HG02678 (cell line): ENCODE data around the gene PPP1R2.

Source experiments
- ATAC-seq: cut with Tn5 transposase; IDR thresholded peaks from one replicate; pipeline ENCODE4 v1.9.1; 2021; ENCODE audit warnings: mild to moderate bottlenecking, moderate library complexity; ENCODE audit not compliant: unreplicated experiment

The PPP1R2 gene

DNA sequence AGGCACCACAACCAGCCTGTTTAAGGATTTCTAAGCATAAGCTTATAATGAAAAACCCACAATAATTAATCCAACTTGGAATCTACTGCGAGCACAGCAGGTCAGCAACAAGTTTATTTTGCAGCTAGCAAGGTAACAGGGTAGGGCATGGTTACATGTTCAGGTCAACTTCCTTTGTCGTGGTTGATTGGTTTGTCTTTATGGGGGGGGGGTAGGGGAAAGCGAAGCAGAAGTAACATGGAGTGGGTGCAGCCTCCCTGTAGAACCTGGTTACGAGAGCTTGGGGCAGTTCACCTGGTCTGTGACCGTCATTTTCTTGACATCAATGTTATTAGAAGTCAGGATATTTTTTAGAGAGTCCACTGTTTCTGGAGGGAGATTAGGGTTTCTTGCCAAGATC, 25.5 kb upstream of the PPP1R2 start:
- no peak for ATAC-seq

DNA sequence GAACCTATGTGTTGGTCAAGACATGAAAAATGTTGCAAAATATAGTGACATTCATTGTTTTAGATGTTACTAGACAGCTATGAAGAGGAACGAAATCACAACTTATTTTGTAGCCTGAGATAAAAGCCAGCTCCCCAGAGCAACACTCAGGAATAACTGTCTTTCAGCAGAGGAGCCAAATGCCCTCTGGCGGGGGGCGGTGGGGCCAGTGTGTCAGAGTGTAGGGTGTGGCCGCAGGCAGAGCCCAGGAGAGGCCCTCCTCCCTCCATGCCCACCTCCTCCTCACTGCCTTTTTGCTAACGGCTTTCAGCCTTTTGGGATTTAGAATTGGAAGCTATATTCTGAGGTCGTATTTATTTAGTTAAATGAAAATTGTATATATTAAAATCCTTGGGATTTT, 23.7 kb upstream of the PPP1R2 start:
- ATAC-seq, result no peak

DNA sequence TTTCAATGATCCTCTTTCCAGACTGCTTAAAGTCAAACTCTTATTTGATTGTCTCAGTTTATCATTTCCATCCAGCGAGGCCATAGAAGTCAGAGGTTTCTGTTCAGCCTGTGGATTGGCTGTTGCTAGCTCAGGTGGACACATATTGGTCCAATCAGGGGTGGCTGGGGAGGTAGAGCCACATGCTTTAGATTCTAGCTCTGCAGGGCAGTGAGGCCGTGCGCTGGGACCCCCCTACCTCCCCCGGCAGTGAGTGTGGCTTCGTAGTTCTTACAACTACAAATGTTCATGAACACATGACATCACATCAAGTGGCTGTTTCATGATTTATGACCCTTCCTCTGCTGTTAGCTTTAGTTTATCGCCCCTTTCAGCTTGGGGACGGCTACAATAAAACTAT, 22.6 kb upstream of the PPP1R2 start:
- ATAC-seq, result no peak

DNA sequence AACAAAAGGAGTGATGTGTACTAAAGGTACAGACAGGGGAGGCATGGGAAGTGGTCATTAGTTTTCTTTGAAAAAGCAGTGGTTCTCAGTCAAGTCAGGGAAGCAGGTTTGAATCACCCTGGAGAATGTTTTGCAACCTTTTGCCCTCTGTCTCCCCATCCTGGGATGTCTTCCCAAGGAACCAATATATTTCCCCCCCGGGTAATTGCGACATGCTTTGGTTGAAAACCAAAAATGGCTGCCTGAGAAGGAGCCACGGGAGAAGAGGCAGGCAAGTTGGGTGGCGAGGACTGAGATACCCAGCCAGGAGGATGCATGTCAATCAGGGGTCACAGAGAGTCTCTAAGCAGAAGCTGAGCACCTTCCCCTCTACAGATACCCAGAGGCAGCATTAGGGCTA, 20.2 kb upstream of the PPP1R2 start:
- no peak for ATAC-seq

DNA sequence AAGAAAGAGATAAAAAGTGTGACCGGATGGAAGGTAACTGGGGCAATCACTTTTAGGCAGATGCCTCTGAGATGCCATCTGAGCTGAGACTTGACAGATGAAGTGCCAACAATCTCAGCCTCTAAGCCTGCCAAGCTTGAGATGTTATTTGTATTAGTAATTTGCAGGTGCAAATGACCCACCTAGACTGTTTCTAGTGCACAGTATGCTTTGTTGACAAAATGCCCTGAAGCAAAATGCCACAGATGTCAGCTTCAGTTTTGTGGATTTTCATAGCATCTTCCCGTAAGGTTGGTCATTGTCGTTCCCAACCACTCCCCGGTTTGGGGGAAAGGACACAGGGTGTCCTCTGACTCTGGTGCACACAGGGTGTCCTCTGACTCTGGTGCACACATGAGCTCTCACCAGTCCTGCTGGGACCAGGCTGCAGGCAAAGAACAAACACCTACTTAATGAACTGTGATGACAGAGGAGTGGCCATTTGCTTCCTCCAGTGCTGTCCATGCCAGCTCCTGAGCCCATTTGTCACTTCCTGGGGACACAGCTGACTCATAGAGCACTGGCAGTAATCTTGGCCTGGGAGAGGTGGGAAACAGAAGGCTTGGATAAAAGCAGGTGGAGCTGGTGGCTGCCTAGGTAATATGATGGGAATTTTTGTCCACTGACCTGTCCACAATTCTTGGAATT, 16.7 kb upstream of the PPP1R2 start:
- no peak for ATAC-seq

DNA sequence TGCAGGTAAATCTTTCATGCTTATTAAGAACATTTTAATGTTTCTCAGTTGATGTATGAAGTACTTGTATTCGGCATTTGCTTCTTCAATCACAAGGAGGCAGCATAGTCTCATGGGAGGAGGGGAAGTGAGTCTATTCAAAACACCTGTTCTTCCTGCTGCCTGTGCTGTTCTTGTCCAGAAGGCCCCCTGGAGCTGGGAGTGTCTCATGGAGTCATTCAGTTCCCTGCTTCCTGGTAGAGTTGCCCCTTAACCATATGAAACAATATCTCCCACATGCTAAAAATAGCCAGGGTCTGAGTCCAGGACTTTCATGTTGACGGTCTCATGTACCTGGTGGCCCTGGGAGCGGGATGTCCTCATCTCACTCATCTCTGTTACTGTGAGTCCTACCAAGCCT, 15.5 kb upstream of the PPP1R2 start:
- no peak for ATAC-seq

DNA sequence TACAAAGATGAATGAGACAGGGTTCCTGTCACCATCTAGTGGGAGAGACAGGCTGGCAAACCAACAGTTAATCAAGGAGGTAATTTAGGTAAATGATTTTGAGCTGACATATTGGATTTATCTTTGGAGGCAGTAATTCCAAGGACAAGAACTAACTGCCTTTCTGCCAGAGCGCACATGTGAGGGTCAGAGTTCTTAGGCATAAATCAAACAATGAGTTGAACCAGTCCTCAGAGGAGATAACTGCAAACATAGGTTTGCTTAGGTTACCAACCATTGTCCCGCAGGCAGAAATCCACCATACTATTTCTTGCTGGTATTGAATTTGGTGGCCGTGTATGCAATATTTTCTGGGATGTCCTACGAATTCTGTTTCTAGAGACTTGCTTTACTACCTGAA, 14.2 kb upstream of the PPP1R2 start:
- no peak for ATAC-seq

DNA sequence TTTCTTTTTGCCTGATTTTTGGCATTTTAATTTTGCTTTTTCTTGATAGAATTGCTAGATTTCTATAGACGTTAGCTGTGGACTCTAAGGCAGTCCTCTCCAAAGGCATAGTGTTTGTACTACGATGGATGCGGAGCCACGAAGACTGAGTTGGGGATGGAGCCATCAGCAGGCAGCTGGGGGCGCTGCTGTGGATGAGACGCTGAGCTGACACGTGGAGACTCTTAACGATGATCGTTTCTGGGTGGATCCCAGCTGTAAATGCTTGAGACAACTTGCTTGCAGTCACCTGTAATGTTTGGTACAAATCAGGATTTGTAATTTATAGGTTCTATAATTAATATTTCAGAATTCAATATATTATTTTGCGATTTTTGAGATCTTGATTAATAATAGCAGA, 13.3 kb upstream of the PPP1R2 start:
- no peak for ATAC-seq

DNA sequence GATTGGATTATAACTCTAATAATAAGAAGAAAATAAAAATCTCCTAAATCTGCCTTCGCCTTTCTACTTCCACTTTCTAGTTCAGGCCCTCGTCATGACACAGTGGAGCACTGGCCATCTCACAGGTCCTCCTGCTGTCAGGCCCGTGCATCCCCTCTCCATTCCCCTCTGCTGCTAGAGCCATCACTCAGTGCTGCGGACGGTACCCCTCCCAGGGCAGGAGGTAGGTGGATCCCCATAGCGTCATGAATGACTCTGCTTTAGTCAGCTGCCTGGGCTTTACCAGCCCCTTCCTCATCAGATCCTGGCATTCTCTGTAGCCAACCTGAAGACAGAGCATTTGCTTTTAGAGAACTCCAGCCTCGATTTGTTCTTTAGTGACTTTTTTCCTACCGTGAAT, 12.0 kb upstream of the PPP1R2 start:
- no peak for ATAC-seq

DNA sequence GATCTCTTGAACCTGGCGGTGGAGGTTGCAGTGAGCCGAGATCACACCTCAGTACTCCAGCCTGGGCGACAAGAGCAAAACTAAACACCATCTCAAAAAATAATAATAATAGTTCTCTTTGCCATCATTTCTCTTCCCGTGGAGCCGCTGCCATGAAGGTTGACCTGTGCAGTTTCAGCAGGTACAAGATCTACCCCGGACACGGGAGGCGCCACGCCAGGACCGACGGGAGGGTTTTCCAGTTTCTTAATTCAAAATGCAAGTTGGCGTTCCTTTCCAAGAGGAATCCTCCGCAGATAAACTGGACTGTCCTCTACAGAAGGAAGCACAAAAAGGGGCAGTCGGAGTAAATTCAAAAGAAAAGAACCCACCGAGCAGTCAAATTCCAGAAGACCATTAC, 11.3 kb upstream of the PPP1R2 start:
- no peak for ATAC-seq

DNA sequence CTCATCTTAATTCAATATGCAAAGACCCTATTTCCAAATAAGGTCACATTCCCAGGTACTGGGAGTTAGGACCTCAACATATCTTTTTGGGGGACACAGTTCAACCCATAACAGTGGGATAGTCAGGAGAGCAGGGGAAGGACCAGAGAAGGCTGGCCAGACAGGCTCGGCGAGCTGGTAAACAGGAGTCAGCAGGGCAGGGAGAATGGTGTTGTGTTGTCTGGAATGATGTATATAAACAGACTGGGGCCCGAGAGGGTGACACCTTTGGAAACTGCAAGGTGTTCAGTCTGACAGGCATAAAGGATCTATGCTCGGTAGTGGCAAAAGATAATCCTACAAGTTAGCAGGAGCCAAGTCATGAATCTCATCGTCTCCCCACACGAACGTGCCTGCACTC, 10.1 kb upstream of the PPP1R2 start:
- ATAC-seq, result no peak

DNA sequence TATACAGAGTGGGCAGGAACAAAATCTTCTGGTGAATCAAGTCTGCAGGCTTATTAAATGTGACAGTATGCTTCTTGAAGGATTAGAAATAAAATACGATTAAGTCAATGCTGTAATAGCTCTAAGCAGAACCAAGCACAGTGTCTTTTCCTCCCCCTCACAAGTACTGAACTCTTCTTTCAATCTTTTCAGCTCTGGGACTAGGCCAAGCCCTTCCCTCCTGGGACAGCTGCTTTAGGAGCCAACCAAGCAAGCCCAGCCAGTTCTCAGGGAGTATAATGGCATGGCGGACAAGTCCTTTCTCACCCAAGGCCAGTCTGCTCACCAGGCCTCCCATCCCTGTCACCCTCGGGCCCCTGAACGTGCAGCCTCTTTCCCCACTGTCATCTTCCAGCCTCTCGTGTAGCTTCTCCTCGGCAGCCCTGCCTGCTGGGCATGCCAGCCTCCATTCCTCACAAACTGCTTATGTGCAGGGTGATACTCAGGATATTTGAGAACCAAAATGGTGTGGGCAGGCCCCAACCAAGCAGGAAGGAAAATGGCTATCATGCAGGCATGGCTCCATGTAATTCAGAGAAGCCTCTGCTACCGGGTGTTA, 8.4 kb upstream of the PPP1R2 start:
- ATAC-seq, result no peak

DNA sequence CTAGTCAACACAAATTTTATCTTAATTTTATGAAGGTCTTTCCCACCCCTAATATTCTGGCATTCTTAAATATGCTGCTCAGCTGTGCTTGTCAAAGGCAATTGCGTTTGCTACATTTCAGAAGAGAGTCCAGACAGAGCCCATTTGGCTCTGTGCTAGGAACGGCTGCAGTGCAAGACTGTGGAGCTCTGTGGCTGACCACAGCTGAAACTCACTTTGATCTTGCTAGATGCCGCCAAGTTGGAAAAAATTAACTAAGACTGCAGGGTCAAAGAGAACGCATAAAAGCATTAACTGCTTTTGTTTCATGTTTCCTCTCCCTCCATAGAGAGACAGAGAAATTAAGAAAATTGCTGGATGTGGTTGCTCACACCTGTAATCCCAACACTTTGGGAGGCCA, 7.6 kb upstream of the PPP1R2 start:
- peak; percentile 49 for ATAC-seq

DNA sequence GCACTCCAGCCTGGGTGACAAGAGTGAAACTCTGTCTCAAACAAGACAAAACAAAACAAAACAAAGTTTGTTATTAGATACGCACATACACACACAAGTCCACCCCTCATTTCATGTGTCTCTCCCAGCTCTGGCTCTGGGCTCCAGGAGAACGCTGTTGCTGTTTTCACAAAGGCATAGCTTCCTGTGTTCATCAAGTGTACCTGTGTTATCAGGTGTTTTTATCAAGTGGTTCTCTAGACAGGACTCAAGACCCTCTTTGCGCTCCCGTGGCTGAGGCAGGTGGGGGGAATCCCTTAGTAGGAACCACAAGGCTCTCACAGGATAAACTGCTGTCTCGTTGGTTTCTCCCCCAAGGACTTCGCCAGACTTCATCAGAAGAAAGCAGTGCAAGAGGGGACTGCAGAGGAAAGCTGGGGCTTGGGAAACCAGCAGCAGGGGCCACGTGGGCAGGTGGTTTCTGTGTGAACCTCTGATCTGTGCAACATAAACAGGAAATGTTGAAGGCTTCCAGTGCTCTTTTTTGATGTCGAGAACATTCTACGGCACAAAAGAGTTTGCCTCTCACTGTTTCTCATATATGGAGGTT, 6.9 kb upstream of the PPP1R2 start:
- ATAC-seq, result peak; percentile 74

DNA sequence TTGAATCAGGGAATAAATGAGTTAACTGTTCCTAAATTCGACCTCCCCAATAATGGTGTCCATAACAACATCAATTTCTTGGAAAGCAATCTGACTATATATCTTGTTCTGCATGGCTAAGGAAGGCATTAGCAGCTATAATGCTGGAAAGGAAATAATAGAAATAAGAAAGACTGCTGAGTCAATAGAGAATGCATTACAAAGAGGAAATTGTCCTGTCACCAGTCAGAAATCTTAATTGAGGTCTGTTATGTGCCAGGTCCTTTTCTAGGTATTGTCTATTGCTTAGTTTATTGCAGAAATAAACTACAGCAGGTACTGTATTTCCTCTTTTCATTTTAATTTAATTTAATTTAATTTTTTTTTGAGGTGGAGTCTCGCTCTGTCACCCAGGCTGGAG, 5.9 kb upstream of the PPP1R2 start:
- ATAC-seq, result no peak

DNA sequence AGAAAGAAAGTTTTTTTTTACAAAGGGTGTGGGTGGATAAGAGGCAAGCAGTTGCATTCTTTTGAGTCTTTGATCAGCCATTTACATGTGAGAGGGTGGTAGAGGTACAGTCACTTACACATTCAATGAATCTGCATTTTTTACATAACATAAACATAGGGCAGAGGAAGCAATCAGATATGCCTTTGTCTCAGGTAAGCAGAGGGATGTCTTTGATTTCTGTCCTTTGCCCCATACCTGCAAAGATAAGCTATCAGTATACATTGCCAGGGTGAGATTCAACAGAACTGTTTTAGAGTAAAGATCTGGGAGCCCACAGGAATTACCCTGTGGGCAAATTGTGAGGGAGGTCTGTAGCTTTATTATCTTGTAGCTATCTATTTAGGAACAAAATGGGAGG, 5.4 kb upstream of the PPP1R2 start:
- ATAC-seq, result no peak

DNA sequence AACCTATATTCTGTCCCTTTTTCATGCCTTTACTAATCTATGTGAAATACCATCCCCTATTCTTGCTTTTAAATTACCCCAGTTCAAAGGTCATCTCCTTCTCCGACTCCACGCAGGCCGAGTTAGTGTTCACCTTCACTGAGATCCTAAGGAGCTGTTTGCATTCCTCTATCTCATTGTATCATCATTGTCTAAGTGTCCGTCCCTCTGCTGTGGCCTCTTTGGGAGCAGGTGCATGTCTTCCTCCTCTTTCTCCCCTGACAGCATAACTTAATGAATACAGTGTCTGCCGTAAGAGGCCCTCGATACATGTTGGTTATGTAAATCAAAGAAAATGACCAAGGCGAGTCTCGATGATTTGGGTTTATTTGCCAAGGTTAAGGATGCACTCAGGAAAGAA, 4.9 kb upstream of the PPP1R2 start:
- ATAC-seq, result no peak

DNA sequence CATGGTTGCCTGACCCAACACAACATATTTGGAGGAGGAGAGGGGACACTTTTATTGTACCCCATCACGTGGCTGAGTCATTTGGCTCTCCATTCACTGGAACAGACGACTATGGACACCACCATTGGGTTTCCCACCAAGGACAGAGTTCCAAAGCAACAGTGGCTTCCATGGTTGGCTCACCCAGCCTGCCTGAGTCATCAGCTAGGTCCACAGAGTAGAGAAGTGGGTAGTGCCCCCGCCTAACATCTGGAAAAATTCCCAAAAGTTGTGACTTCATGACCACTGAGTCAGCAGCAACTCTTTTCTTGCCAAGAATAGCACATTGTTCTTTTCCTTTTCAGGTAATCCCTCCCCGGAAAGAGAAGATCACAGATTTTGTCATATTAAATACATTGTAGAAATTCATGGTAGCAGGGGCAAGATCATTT, 3.0 kb upstream of the PPP1R2 start:
- no peak for ATAC-seq

DNA sequence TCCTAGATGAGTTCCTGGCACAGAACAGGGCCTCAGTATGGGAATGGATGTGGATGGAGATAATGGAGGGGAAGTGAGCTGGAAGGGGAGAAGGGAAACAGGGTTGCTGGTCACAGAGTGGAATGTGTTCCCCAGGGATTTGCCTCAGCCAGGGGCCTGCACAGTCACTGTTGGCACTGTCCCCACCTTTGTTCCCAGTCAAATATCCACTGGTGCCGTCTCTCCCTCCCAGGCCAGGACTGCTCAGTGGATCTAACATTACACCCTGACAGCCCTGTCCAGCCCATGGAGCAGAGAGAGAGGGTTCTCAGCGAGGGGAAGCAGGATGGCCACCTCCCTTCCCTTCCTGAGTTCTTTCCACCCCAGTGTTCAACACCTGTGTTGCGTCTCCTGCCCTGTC, 1.5 kb upstream of the PPP1R2 start:
- ATAC-seq, result no peak

DNA sequence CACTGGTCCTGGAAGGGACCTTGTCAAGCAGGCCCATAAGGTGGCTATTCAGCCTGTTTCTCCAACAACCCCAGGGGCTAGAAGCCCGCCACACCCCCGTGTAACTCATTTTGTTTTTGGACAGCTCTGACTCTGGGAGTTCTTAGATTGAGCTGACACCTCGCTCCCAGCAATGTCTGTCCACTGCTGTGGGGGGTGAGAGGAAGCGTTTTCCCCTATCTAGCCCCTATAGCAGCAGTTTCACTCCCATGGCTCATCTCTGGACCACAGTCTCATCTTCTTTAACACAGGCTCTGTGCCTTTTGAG, 1.1 kb upstream of the PPP1R2 start:
- no peak for ATAC-seq

DNA sequence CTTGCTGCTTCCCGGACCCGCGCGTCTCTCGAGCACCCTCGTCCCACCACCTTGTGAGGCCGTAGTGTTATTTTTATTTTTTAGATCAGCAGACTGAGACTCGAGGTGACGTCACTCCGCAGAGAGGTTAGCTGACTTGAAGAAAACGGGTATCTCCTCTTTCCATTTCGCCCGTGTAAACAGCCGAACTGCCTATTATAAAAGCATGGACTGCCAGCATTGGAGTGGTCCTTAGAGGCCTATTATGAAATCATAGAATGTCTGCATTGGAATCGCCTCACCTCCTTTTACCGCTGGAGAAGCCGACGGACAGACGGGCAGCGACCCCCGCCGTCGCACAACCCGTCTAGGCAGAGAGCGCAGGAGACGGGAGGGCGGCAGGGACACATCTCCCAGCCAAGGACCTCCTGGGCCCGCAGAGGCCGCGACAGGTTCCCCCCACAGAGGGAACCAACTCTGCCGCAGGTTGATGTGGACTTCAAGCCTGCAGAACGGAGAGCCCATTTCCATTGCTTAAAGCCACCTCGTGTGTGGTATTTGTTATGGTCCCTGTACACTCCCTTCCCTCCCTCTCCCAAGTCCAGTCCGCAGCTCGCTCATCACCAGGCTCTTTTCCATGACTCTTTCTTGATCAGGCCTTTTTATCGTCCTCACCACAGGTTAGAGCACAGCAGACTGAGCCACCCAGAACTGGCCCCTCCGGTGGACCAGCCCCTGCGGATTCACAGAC, 540 bp upstream of the PPP1R2 start:
- ATAC-seq, result no peak

DNA sequence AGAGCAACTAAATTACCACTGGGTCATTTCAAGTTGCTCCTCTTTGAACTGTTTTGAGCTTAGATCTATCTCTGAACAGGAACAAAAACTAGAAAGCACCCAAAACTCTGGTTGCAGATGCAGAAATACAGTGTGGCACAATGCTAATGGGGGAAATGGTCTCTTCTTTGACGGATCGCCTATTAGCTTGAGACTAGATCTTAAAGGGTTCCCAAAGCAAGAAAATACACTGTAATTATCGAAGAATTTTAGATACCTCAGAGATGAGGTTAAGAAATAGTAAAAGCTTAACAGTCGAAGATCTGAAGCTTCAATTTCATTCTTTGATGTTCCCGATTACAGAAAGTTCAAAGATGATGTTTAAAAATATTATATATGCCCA, 818 bp downstream of the PPP1R2 start:
- no peak for ATAC-seq
